Astrocyte (in vitro differentiated cells and primary cell): ENCODE results near the gene GPR89B. TPM values are rescaled to one million over a fixed set of nuclear protein-coding genes. Genes with fewer than 3 reads are reported as not detected.

Experiments
- DNase-seq: peaks from one replicate; pipeline ENCODE4 v3.0.0-alpha.2; 2010; ENCODE audit warnings: low read depth
- FAIRE-seq: peaks from 2 replicates; lab custom pipeline; 2011; peaks lifted over from hg19 to GRCh38; lab: Jason Lieb, UNC
- H2AFZ ChIP-seq: 2 replicates; pipeline ENCODE4 v1.6.0; 2012; ENCODE audit warnings: low read depth, low read length, inconsistent platforms
- H3K27ac ChIP-seq: 2 replicates; pipeline ENCODE4 v1.5.1; 2011; ENCODE audit warnings: low read depth, low read length, inconsistent platforms
- H3K27me3 ChIP-seq: 2 replicates; pipeline ENCODE4 v1.6.0; 2011; ENCODE audit warnings: low read length, inconsistent platforms; ENCODE audit not compliant: insufficient read depth
- H3K36me3 ChIP-seq: 2 replicates; pipeline ENCODE4 v1.5.1; 2011; ENCODE audit warnings: low read length, inconsistent platforms; ENCODE audit not compliant: insufficient read depth
- H3K4me1 ChIP-seq: 2 replicates; pipeline ENCODE4 v1.5.1; 2011; ENCODE audit warnings: low read length, inconsistent platforms; ENCODE audit not compliant: insufficient read depth
- H3K4me2 ChIP-seq: 2 replicates; pipeline ENCODE4 v1.6.0; 2012; ENCODE audit warnings: low read length, inconsistent platforms
- H3K4me3 ChIP-seq: 2 replicates; pipeline ENCODE4 v1.5.1; 2011; ENCODE audit warnings: low read depth, mild to moderate bottlenecking, low read length, inconsistent platforms; ENCODE audit not compliant: insufficient read depth
- H3K79me2 ChIP-seq: 2 replicates; pipeline ENCODE4 v1.6.0; 2012; ENCODE audit warnings: mild to moderate bottlenecking, low read length, inconsistent platforms; ENCODE audit not compliant: insufficient read depth
- H3K9ac ChIP-seq: 2 replicates; pipeline ENCODE4 v1.6.0; 2012; ENCODE audit warnings: mild to moderate bottlenecking, low read length, inconsistent platforms
- H3K9me3 ChIP-seq: 2 replicates; pipeline ENCODE4 v1.5.1; 2012; ENCODE audit warnings: low read depth, mild to moderate bottlenecking, low read length, inconsistent platforms; ENCODE audit not compliant: insufficient read depth
- H4K20me1 ChIP-seq: 2 replicates; pipeline ENCODE4 v1.6.0; 2012; ENCODE audit warnings: low read length, inconsistent platforms; ENCODE audit not compliant: insufficient read depth
- H3K27ac Mint-ChIP-seq: one replicate; pipeline ENCODE4 v1.8.0; 2021; ENCODE audit warnings: mild to moderate bottlenecking, mixed read lengths; ENCODE audit not compliant: unreplicated experiment
- H3K27me3 Mint-ChIP-seq: one replicate; pipeline ENCODE4 v1.8.0; 2021; ENCODE audit warnings: low read depth, mixed read lengths; ENCODE audit not compliant: unreplicated experiment
- H3K36me3 Mint-ChIP-seq: one replicate; pipeline ENCODE4 v1.8.0; 2021; ENCODE audit warnings: low read depth, mixed read lengths; ENCODE audit not compliant: unreplicated experiment
- H3K4me1 Mint-ChIP-seq: one replicate; pipeline ENCODE4 v1.8.0; 2021; ENCODE audit warnings: low read depth, mixed read lengths; ENCODE audit not compliant: unreplicated experiment
- H3K4me3 Mint-ChIP-seq: one replicate; pipeline ENCODE4 v1.8.0; 2021; ENCODE audit warnings: mild to moderate bottlenecking, moderate library complexity, mixed read lengths; ENCODE audit not compliant: unreplicated experiment
- H3K9me3 Mint-ChIP-seq: one replicate; pipeline ENCODE4 v1.8.0; 2021; ENCODE audit warnings: mild to moderate bottlenecking, mixed read lengths; ENCODE audit not compliant: unreplicated experiment
- CTCF ChIP-seq: IDR thresholded peaks from 2 replicates; pipeline ENCODE4 v1.5.1; 2011; ENCODE audit warnings: low read depth, mild to moderate bottlenecking, inconsistent platforms, low read length, moderate library complexity; ENCODE audit not compliant: insufficient read depth
- EZH2 ChIP-seq: IDR thresholded peaks from 2 replicates; pipeline ENCODE4 v1.6.1; 2012; ENCODE audit warnings: mild to moderate bottlenecking, low read length, inconsistent platforms; ENCODE audit not compliant: insufficient read depth
- total RNA-seq: library from RNA; stranded (reverse); gene quantifications from 2 replicates; pipeline ENCODE4 v1.2.1, GENCODE V29; 2021

The GPR89B gene
- total RNA-seq, 1 donor from 2014 or later = 13.0 TPM

GRCh38 chr1:147897789-147898188 lies 30.4 kb upstream of the GPR89B start:
- Histone ChIP-seq H2AFZ (no peak overlapping the region), H3K4me1 (no peaks in the 10 kb centered on the region), H3K9me3 (no peaks in the 10 kb centered on the region), H3K4me3 (no peak overlapping the region), H3K79me2 (no peaks in the 10 kb centered on the region), H3K27me3 (peaks cover 4% of the 10 kb centered on the region), H3K4me2 (no peak overlapping the region), H3K36me3 (no peaks in the 10 kb centered on the region), H3K9ac (no peak overlapping the region), H3K27ac (no peak overlapping the region), H4K20me1 (no peaks in the 10 kb centered on the region)
- H3K36me3 Mint-ChIP-seq = no peaks in the 10 kb centered on the region
- no peak overlapping the region for H3K27ac Mint-ChIP-seq
- DNase-seq = no peak
- H3K4me1 Mint-ChIP-seq = peaks cover 2% of the 10 kb centered on the region
- no peak overlapping the region for H3K4me3 Mint-ChIP-seq
- no peaks in the 10 kb centered on the region for H3K9me3 Mint-ChIP-seq
- TF ChIP-seq CTCF = no peak
- TF ChIP-seq EZH2 = no peak
- H3K27me3 Mint-ChIP-seq = peaks cover 10% of the 10 kb centered on the region
- no peak for FAIRE-seq

- H3K27ac Mint-ChIP-seq = no peak within 1 kb of the TSS
- H3K4me1 ChIP-seq = no peaks in the 10 kb centered on the region
- no peaks in the 10 kb centered on the region for H4K20me1 ChIP-seq
- peaks cover 10% of the 10 kb centered on the region for H3K27me3 Mint-ChIP-seq
- DNase-seq = no peak
- H2AFZ ChIP-seq = no peak within 1 kb of the TSS
- H3K36me3 Mint-ChIP-seq = no peaks in the 10 kb centered on the region
- peaks cover 2% of the 10 kb centered on the region for H3K4me1 Mint-ChIP-seq
- no peaks in the 10 kb centered on the region for H3K79me2 ChIP-seq
- H3K9me3 Mint-ChIP-seq = no peaks in the 10 kb centered on the region
- FAIRE-seq = no peak
- TF ChIP-seq EZH2 (no peak), CTCF (no peak)
- no peak within 1 kb of the TSS for H3K4me2 ChIP-seq
- H3K9ac ChIP-seq = no peak within 1 kb of the TSS
- H3K4me3 Mint-ChIP-seq = no peak within 1 kb of the TSS
- no peaks in the 10 kb centered on the region for H3K36me3 ChIP-seq
- H3K27me3 ChIP-seq = no peaks in the 10 kb centered on the region
- H3K27ac ChIP-seq = no peak within 1 kb of the TSS
- no peaks in the 10 kb centered on the region for H3K9me3 ChIP-seq
- H3K4me3 ChIP-seq = no peak within 1 kb of the TSS
Measured at GRCh38 chr1:147902253-147902845, 25.9 kb upstream of the GPR89B start, which contains the start of gene GJA8. Gene GJA8, plus strand, starts transcription at chr1:147902795. Its CDS starts 5,161 bp downstream, at chr1:147907956.

- Histone ChIP-seq H3K9ac (no peak overlapping the region), H3K9me3 (no peaks in the 10 kb centered on the region), H3K79me2 (no peaks in the 10 kb centered on the region), H3K36me3 (no peaks in the 10 kb centered on the region), H3K27me3 (no peaks in the 10 kb centered on the region), H3K4me2 (no peak overlapping the region), H4K20me1 (no peaks in the 10 kb centered on the region), H2AFZ (no peak overlapping the region), H3K4me1 (no peaks in the 10 kb centered on the region), H3K27ac (no peak overlapping the region), H3K4me3 (no peak overlapping the region)
- DNase-seq (no peak), FAIRE-seq (no peak)
- no peak overlapping the region for H3K4me3 Mint-ChIP-seq
- H3K4me1 Mint-ChIP-seq = peaks cover 2% of the 10 kb centered on the region
- no peaks in the 10 kb centered on the region for H3K36me3 Mint-ChIP-seq
- H3K27me3 Mint-ChIP-seq = peaks cover 14% of the 10 kb centered on the region
- H3K9me3 Mint-ChIP-seq = no peaks in the 10 kb centered on the region
- TF ChIP-seq EZH2 = no peak
- TF ChIP-seq CTCF = no peak
- H3K27ac Mint-ChIP-seq = no peak overlapping the region
Measured at GRCh38 chr1:147904726-147905125, 23.5 kb upstream of the GPR89B start.
